ENCODE measurements around the gene KDM4F.

DNA sequence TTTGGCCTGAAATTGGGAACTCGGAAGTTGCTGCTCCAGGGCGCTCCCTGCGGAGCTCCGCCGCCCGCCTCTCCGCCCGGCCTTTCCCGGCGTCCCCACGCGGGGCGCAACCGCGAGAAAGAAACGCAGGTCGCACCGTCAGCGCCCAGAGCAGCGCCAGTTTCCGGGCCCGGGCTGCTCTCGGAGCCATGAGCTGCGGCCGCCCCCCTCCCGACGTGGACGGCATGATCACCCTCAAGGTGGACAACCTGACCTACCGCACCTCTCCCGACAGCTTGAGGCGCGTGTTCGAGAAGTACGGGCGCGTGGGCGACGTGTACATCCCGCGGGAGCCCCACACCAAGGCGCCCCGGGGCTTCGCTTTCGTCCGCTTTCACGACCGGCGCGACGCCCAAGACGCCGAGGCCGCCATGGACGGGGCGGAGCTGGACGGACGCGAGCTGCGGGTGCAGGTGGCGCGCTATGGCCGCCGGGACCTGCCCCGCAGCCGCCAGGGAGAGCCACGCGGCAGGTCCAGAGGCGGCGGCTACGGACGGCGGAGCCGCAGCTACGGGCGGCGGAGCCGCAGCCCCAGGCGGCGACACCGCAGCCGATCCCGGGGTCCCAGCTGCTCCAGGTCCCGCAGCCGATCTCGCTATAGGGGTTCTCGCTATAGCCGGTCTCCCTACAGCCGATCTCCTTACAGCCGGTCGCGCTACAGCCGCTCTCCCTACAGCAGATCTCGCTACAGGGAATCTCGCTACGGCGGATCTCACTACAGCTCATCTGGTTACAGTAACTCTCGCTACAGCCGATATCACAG lies 18.0 kb downstream of the KDM4F start:
- TF ChIP-seq REPIN1 (tag by site-specific recombination; IDR thresholded peaks at IDR 0.05; ENCODE audit: low read depth) (no peak), ZBTB7A (tag by site-specific recombination; IDR thresholded peaks at IDR 0.05; ENCODE audit: low read depth) (no peak), ZNF792 (tag by site-specific recombination; IDR thresholded peaks at IDR 0.05) (no peak), GLI2 (tag by site-specific recombination; IDR thresholded peaks at IDR 0.05; ENCODE audit: borderline replicate concordance, low read depth) (no peak), ZNF426 (tag by site-specific recombination; IDR thresholded peaks at IDR 0.05) (no peak), OVOL3 (tag by site-specific recombination; IDR thresholded peaks at IDR 0.05) (no peak), ZNF768 (tag by site-specific recombination; IDR thresholded peaks at IDR 0.05) (no peak)
- TF ChIP-seq, protein P1, sequence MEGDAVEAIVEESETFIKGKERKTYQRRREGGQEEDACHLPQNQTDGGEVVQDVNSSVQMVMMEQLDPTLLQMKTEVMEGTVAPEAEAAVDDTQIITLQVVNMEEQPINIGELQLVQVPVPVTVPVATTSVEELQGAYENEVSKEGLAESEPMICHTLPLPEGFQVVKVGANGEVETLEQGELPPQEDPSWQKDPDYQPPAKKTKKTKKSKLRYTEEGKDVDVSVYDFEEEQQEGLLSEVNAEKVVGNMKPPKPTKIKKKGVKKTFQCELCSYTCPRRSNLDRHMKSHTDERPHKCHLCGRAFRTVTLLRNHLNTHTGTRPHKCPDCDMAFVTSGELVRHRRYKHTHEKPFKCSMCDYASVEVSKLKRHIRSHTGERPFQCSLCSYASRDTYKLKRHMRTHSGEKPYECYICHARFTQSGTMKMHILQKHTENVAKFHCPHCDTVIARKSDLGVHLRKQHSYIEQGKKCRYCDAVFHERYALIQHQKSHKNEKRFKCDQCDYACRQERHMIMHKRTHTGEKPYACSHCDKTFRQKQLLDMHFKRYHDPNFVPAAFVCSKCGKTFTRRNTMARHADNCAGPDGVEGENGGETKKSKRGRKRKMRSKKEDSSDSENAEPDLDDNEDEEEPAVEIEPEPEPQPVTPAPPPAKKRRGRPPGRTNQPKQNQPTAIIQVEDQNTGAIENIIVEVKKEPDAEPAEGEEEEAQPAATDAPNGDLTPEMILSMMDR (tag by site-specific recombination; IDR thresholded peaks at IDR 0.05), result peak; percentile 92
- TF ChIP-seq, protein P2, sequence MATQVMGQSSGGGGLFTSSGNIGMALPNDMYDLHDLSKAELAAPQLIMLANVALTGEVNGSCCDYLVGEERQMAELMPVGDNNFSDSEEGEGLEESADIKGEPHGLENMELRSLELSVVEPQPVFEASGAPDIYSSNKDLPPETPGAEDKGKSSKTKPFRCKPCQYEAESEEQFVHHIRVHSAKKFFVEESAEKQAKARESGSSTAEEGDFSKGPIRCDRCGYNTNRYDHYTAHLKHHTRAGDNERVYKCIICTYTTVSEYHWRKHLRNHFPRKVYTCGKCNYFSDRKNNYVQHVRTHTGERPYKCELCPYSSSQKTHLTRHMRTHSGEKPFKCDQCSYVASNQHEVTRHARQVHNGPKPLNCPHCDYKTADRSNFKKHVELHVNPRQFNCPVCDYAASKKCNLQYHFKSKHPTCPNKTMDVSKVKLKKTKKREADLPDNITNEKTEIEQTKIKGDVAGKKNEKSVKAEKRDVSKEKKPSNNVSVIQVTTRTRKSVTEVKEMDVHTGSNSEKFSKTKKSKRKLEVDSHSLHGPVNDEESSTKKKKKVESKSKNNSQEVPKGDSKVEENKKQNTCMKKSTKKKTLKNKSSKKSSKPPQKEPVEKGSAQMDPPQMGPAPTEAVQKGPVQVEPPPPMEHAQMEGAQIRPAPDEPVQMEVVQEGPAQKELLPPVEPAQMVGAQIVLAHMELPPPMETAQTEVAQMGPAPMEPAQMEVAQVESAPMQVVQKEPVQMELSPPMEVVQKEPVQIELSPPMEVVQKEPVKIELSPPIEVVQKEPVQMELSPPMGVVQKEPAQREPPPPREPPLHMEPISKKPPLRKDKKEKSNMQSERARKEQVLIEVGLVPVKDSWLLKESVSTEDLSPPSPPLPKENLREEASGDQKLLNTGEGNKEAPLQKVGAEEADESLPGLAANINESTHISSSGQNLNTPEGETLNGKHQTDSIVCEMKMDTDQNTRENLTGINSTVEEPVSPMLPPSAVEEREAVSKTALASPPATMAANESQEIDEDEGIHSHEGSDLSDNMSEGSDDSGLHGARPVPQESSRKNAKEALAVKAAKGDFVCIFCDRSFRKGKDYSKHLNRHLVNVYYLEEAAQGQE (tag by site-specific recombination; IDR thresholded peaks at IDR 0.05), result no peak
- TF ChIP-seq, protein P3, sequence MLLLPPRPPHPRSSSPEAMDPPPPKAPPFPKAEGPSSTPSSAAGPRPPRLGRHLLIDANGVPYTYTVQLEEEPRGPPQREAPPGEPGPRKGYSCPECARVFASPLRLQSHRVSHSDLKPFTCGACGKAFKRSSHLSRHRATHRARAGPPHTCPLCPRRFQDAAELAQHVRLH (tag by site-specific recombination; IDR thresholded peaks at IDR 0.05), result no peak
